OCI-LY7 (cell line): ENCODE results near the gene TNKS1BP1.

Experiments used
- EZH2phosphoT487 ChIP-seq: fragments of 200-600 bp; sonication (generic); IDR thresholded peaks from 2 replicates; pipeline ENCODE4 v1.6.1; 2018; ENCODE audit warnings: low read depth, borderline replicate concordance, mild to moderate bottlenecking, mixed run types, antibody characterized with exemption, low read length, moderate library complexity, mixed read lengths
- TF ChIP-seq, protein P1 (sequence below): fragments of 200-600 bp; sonication (generic); conservative IDR thresholded peaks from 2 replicates; pipeline ENCODE4 v1.5.1; 2014; ENCODE audit warnings: mild to moderate bottlenecking, antibody characterized with exemption, low read length, moderate library complexity, mixed read lengths

DNA sequence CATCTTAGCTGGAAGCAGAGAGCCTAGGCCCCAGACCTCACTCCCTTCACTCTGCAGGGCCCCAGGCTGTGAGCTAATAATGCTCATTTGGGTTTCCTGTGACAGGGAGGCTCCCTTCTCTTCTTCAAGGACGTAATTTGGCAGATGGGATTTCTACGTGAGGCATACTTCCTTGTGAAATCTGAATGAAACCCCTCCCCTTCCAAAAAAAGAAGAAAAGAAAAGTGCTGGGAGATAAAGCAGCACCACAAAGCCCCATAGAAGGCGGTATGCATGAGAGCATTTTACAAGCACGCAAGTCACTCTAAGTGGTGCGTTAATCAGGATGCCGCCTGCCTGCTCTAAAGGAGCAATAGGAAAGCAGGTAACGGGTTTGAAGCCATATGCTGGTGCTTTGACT is 19.1 kb upstream of the TNKS1BP1 start:
- TF ChIP-seq, protein P1, sequence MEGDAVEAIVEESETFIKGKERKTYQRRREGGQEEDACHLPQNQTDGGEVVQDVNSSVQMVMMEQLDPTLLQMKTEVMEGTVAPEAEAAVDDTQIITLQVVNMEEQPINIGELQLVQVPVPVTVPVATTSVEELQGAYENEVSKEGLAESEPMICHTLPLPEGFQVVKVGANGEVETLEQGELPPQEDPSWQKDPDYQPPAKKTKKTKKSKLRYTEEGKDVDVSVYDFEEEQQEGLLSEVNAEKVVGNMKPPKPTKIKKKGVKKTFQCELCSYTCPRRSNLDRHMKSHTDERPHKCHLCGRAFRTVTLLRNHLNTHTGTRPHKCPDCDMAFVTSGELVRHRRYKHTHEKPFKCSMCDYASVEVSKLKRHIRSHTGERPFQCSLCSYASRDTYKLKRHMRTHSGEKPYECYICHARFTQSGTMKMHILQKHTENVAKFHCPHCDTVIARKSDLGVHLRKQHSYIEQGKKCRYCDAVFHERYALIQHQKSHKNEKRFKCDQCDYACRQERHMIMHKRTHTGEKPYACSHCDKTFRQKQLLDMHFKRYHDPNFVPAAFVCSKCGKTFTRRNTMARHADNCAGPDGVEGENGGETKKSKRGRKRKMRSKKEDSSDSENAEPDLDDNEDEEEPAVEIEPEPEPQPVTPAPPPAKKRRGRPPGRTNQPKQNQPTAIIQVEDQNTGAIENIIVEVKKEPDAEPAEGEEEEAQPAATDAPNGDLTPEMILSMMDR: no peak
- no peak for TF ChIP-seq EZH2phosphoT487
